Measurements from ENCODE around the gene RACGAP1.

Gene RACGAP1, protein sequence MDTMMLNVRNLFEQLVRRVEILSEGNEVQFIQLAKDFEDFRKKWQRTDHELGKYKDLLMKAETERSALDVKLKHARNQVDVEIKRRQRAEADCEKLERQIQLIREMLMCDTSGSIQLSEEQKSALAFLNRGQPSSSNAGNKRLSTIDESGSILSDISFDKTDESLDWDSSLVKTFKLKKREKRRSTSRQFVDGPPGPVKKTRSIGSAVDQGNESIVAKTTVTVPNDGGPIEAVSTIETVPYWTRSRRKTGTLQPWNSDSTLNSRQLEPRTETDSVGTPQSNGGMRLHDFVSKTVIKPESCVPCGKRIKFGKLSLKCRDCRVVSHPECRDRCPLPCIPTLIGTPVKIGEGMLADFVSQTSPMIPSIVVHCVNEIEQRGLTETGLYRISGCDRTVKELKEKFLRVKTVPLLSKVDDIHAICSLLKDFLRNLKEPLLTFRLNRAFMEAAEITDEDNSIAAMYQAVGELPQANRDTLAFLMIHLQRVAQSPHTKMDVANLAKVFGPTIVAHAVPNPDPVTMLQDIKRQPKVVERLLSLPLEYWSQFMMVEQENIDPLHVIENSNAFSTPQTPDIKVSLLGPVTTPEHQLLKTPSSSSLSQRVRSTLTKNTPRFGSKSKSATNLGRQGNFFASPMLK

DNA sequence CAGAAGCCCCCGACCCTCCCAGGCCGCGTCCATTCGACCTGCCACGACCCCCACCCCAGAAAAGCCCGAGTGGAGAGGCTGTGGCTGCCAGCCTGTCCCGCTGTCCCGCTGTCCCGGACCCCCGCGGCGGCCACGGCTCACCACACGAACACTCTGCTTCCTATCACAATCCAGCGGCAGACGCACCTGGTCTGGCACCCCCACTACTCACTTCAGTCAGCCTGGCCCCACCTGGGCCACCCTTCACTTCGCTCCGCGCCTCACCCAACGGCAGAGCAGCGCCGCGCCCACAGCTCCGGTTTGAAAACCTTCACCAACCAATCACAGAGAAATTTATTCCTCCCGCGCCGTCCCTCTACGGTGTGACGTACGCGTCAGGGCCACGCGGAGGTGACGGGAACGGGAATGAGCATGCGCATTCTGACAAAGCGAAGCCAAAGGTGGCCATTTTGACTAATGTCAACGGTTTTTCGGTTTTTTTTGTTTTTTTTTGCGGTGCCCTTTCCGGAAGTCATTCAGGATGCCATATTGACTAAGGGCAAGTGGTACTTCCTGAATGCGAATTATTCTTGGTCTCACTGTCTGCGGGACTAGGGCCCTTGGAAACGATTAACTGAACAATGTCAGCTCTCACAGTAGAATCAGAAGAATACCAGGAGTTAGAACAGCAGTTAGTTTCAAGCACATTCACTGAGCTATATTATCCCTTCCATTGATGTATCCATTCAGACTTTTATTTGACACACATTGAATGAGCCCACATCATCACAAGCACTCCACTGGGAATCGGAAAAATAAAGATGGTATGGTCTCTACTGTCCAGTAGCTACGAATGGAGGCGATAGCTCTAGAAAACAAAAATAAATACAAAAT lies at the start of gene RACGAP1:
Gene RACGAP1 (minus strand): TSS at position 308 of the 873 bp plus-strand sequence. CDS start 8,779 bp downstream, outside the sequence.
- peak; percentile 97 for DNase-seq (ENCODE audit: low spot score)

- no peak for DNase-seq (ENCODE audit: low spot score)
Observed at GRCh38 chr12:50073712-50074111, 48.4 kb upstream of the RACGAP1 start.

- DNase-seq (ENCODE audit: low spot score): no peak
Observed at GRCh38 chr12:50073206-50073605, 47.9 kb upstream of the RACGAP1 start.

DNA sequence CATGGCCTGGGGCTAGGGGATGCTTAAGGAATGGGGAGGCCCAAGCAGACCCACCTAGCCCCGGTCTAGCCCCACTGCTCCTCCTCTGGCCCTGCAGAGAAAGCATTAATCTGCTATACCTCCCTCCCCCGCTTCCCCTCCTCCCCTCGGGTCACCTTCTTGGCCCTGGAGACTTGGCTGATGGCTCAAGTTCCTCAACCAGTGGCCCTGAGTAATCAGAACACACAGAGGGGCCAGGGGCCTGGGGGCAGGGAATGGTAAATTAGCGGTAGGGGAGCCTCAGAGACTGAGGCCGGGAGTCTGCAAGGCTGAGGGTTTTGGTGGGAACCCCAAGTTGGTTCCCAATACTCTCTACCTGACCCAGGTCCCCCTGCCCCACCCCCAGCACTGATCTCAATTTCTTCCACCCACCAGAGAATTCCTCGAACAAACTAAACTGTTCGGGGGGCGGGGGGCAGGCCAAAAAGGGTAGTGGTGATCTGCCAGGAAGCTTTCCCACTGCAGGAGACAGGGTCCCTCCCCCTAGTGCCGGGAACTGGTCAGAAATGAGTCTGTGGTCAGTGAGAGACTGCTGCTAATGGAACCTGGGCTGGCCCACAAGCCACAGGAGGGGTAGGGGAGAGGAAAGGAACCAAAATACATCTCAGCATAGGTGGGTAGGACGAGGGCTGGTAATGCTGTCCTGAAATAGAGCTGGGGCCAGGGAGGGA lies 47.1 kb upstream of the RACGAP1 start:
- DNase-seq (ENCODE audit: low spot score): no peak

DNA sequence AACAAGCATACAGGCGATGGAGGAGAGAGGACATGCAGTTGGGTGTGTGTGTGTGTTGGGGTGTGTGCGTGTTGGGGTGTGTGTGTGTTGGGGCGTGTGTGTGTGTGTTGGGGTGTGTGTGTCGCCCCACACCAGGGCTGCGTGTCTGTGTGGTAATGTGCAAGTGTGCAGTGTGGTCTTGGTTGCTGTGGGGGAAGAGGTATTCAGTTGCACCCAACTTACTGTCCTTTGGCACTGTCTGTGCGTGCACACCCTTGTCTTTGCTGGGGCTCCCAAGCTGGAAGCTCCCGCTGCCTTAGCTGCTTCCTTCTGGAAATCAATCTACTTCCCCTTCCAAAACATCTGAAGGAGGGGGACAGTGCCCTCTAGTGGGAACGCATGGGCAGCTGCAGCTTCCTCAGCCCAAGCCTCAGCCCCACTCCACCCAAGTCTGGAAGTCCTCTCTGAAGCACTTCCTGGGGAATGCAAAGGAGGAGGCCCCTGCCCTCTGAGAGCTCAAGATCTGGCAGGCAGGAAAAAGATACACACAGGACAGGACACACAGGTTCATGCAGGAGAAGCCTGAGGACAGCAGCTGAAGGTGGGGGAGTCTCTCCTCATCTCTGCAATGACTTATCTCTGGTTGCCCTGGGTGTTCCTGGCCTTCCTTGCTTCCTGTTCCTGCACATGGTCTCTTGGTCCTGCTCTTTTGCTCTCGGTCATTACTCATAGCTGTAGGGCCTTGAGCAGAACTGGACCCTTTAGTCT lies 45.2 kb upstream of the RACGAP1 start:
- DNase-seq (ENCODE audit: low spot score): peak; percentile 85

DNA sequence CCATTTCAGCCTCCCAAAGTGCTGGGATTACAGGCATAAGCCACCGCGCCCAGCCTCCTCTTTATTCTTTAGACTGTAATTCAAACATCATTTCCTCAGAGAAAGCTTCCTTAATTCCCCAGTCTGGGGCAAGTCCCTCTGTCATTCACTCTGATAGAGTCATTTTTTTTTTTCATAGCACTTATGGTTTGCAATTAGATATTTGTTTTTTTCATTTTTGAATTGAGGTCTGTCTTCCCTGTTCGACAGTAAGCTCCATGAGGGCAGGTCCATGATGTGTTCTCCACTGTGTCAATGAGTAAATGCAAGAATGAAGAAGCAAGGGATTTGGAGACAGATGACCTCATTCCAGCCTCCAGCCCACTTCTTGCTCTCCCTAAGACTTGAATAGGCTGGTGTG lies 44.2 kb upstream of the RACGAP1 start:
- DNase-seq (ENCODE audit: low spot score): no peak

DNA sequence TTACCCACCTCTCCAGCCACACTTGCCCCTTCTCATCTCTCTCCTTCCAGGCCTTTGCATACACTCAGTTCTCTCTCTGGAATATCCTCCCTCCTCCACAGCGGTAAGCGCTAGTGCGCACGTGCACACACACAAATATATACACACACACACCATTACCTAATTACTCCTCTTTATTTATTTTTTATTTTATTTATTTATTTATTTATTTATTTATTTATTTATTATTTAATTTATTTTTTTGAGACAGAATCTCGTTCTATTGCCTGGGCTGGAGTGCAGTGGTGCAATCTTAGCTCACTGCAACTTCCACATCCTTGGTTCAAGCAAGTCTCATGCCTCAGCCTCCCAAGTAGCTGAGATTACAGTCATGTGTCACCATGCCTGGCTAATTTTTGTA lies 43.8 kb upstream of the RACGAP1 start:
- DNase-seq (ENCODE audit: low spot score): no peak

GRCh38 chr12:50066402-50066801 lies 41.1 kb upstream of the RACGAP1 start:
- no peak for DNase-seq (ENCODE audit: low spot score)

DNA sequence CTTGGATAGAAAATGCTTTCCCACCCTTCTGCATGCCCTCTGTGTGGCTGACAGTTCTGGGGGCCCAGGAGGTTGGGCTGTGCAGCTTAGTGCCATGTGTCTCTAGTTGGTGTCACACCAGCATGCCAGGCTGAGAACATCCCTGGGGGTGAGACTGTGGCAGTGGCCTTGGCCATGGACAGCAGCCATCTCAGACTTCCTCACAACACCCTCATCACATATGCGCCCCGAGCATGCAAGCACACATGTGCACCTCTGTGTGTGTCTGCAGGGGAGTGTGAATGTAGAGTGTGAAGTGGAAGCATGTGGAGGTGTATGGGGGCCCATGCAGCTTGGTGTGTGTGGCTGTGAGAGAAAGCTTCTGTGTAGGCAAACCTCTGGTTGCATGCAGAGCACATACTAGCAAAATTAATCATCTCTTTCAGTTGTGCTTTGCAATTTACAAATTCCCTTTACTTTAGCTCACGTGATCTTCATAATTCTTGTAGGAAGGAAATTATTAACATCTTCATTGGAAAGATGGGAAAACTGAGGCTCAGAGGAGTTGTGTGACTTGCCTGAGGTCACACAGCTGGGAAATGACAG lies 40.5 kb upstream of the RACGAP1 start:
- DNase-seq (ENCODE audit: low spot score): no peak

DNA sequence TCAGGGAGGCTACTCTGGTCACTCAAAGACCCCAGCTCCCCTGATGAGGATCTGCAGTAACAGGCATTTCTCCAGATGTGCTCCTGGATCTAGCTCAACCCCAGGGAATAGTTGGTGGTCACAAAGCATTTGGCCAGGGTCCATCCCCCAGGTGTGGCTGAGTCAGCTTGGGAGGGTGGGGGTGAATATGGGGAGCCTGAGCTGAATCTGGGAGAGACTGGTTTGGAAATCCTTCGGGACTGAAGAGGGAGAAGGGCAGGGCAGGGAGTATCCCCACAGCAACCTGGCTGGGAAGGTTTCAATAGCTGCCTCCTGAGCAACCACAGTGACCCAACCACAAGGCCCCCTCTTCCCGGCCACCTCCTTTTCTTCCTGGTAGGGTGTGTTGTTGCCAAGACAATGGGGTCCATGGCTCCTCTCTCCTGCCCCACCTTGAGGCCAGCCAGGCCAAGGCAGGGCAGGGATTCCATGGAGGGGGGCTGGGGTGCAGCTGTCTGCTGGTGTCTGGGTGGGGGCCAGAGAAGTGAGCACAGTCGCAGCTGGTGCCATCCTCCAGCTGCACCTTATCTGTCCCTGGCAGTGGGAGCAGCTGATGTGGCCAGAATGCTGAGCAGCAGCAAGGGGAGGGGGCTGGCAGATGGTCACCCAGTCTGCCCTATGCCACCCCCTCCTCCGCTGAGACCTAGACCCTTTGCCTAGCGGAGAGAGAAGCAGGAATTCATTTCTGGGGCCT lies 37.6 kb upstream of the RACGAP1 start:
- DNase-seq (ENCODE audit: low spot score): peak; percentile 54

DNA sequence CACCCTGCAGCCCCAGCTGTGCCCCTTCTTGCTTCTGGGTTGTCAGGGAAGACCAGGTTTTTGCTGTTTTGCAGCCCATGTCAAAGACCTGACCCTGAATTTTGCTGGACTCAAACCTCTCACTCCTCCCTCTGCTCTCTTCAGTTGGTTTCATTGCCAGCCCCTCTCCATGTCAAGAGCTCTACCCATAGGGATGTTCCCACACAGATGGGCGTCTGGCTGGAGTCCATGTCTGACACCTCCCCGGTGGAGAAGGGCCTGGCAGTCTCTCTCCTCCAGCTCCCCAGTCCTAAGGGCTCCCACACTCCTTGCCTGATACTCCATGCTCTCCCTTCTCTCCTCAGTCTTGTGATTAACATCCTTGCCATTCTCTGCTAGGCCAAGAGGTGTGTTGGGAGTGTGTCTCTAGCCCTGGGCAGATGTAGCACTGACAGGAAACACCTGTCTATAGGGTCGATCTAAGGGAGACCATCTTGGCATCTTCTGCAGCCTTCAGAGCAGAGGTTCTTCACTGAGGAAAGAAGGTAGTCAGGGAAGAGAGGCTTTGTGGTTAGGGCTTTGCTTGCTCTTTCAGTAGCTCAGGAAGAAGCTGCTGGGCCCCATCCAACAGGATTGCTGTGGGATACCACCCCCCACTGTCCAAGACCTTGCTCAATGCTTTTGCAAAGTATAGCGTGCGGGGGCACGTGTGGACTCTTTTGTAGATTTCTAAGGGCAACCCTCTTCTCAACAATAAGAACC lies 36.8 kb upstream of the RACGAP1 start:
- DNase-seq (ENCODE audit: low spot score): no peak

- peak; percentile 53 for DNase-seq (ENCODE audit: low spot score)
Observed at GRCh38 chr12:50061171-50061570, 35.9 kb upstream of the RACGAP1 start.

GRCh38 chr12:50060120-50060468 lies 34.8 kb upstream of the RACGAP1 start:
- DNase-seq (ENCODE audit: low spot score): no peak

DNA sequence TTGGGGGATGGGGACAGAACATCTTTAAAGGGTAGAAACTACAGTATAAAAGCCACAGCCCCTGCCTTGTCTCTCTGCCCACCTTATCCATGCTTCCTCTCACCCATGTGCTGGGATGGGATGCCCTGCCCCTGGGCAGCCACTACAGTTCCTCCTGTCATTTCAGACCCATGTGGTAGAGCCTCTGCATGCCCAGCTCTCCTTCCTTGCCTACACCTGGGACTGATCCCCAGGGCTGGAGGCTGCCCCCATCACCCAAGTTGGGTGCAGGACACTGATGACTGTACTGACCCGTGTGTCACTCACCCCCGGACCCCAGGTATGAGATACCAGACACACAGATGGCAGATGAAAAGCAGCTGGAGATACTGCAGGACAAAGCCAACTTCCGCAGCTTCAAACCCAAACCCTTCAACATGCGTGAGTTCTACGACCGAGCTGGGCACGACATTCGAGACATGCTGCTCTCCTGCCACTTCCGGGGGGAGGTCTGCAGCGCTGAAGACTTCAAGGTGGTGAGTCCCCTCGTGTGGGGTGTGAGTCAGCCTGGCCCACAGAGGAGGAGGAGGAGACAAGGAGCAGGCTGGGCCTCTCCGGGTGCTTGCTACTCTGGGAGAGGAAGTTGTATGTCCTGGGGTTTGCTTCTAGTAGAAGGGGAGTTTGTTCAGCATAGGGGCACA lies 34.3 kb upstream of the RACGAP1 start:
- no peak for DNase-seq (ENCODE audit: low spot score)

DNA sequence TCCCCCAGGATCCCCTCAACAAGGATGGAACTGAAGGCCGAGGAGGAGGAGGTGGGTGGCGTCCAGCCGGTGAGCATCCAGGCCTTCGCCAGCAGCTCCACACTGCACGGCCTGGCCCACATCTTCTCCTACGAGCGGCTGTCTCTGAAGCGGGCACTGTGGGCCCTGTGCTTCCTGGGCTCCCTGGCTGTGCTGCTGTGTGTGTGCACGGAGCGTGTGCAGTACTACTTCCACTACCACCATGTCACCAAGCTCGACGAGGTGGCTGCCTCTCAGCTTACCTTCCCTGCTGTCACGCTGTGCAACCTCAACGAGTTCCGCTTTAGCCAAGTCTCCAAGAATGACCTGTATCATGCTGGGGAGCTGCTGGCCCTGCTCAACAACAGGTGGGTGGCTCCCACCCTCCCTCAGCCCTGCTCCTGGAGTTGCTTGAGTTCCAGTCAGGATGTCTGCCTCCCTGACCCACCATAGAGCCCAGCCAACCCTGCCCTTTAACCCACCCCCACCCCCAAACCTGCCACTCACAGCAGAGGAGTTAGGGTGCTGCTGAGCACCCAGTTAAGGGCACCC lies 33.5 kb upstream of the RACGAP1 start:
- DNase-seq (ENCODE audit: low spot score): no peak

- no peak for DNase-seq (ENCODE audit: low spot score)
Observed at GRCh38 chr12:50057896-50058670, 32.8 kb upstream of the RACGAP1 start.

DNA sequence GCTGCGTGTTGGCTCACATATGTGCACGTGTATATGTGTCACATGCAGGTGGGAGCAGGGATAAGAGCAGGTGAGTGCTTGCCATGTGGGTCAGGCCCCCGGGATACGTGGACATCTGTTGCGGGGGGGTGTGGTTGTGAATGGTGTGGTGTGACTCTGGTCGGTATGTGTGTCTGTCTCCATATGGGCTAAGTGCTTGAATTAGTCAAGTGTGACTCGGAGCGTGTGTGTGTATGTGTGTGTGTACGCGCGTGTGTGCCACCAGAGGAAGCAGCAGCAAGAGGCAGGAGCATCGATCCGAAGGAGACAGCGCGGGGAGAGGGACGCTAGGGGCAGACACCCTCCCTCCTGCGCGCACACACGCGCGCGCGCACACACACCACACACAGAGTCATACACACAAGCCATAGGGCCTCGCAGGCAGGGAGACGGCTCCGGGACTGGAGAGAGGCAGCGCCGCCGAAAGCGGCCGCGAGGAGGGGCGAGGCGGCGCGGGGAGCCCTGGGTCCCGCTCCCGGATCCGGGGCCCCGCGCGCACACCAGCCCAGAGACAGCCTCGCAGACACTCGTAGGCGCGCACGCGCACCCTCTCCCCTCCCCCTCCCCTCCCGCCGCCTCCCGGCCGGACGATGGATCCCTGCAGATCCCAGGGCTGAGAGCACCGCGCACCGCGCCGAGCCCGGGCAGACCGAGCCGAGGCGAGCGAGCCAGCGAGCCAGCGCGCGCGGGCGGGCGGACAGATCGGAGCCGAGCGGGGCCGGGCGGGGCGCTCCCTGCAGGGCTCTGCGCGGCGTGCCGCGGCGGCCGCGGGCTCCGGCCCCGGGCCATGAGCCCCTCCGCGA lies 31.9 kb upstream of the RACGAP1 start, which contains the start of gene ASIC1:
Gene ASIC1 (plus strand): TSS at position 597 of the 842 bp plus-strand sequence. CDS start 1,171 bp downstream, outside the sequence.
- DNase-seq (ENCODE audit: low spot score): peak; percentile 76

All from globus pallidus (tissue), 1 donor.